HUES48 (cell line): Measurements from ENCODE around the gene GALNT9.

ENCODE experiments used
- H3K27ac ChIP-seq: one replicate; pipeline ENCODE4 v1.7.0; 2013; ENCODE audit warnings: low read depth, low read length, inconsistent platforms
- H3K27me3 ChIP-seq: 2 replicates; pipeline ENCODE4 v1.6.1; 2013; ENCODE audit warnings: mild to moderate bottlenecking, low read length; ENCODE audit not compliant: control insufficient read depth, insufficient read depth
- H3K36me3 ChIP-seq: 2 replicates; pipeline ENCODE4 v1.6.1; 2013; ENCODE audit warnings: low read length; ENCODE audit not compliant: control insufficient read depth, insufficient read depth
- H3K4me1 ChIP-seq: 2 replicates; pipeline ENCODE4 v1.6.1; 2013; ENCODE audit warnings: mild to moderate bottlenecking, low read length; ENCODE audit not compliant: control insufficient read depth, insufficient read depth
- H3K4me3 ChIP-seq: 2 replicates; pipeline ENCODE4 v1.5.1; 2013; ENCODE audit warnings: mild to moderate bottlenecking, low read depth, low read length
- H3K9ac ChIP-seq: 2 replicates; pipeline ENCODE4 v1.6.1; 2013; ENCODE audit warnings: mild to moderate bottlenecking, low read depth, low read length, moderate library complexity
- H3K9me3 ChIP-seq: 2 replicates; pipeline ENCODE4 v1.6.1; 2013; ENCODE audit warnings: low read length; ENCODE audit not compliant: control insufficient read depth, insufficient read depth

Gene GALNT9

DNA sequence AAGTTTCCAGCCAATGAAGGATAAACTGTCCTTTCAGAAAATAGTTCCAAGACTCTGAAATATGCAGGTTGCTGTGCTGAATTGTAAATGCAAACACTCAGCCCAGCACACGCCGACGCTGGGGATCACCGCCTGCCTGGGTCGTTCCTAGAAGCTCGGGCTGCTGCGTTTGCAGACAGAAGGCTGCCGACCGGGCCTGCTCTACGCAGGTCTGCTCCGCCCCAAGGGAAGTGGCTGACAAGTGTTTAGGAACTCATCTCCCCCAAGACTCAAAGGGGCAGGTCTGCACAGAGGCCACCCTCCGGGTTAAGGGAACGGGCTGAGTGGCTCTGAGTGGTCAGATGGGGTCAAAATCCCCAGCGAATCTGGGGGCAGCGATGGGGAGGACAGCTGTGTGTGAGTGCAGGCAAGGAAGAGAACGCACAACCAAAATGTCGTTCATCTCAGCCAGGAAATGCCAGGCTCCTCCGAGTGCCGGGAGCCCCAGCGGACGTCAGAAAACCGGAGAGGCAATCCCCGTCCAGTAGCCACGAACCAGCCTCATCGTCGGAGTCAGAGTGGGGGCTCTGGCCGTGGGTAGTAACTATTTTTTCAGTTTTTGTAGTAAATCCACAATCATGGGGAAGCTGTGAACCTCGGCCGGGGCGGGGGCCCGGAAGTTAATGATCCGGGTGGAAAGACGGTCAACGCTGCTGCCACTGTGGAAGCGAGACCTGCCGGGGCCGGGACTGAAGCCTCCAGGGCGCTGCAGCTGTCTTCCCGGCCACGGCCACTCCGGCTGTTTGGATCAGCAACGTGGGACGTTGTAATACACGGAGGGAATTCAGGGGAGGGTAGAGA, 6.0 kb downstream of the GALNT9 start:
- no peaks in the 10 kb centered on the region for H3K9me3 ChIP-seq
- H3K36me3 ChIP-seq, result no peaks in the 10 kb centered on the region
- H3K9ac ChIP-seq, result no peak overlapping the region
- 0 out of 2 replicates have a peak, but pooled peaks cover 5% of the 10 kb centered on the region for H3K4me1 ChIP-seq
- H3K4me3 ChIP-seq, result no peak overlapping the region
- no peak overlapping the region for H3K27ac ChIP-seq
- H3K27me3 ChIP-seq, result peaks cover 26% of the 10 kb centered on the region

DNA sequence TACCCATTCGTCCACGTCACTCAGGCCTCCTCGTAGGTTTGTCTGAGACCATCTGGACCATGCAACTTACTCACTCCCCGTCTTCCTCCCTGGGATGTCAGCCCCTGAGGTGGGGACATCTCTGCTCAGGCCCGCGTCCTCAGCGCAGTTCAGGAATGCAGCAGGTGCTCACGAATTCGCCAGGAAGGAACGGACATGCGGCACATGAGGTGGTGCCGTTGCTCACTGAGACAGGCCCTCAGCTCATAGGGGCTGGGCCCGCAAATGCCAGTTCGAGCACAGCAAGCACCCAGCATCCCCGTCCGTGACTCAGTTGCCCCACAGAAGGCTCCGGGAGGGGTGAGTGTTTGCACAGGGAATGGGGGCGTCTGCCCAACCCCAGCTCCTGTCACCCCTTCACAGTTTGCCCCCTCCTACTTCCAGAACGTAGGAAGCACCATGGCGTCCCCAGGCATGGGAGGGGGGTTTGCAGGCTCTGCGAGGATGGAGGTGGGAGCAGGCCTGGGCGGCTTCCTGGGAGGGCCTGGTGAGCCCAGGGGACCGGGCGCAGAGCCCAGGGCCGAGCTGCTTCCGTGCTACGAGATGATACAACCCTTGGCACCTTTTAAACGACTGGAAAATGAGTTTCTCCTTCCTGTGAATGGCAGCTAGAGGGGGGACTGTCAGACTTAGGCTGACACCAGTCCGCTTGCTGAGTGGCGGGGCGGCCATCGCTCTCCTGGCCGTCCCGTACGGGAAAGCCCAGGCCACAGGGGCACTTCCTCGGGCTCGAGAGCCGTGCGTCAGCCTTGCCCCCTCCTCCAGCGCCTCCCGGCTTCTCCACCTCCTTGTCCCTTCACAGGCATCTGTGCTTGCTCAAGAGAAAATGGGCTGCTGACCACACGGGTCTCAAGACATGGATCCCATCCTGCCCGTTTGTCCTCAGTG, 6.9 kb downstream of the GALNT9 start:
- H3K9me3 ChIP-seq, result no peaks in the 10 kb centered on the region
- no peak overlapping the region for H3K27ac ChIP-seq
- H3K27me3 ChIP-seq, result peaks cover 17% of the 10 kb centered on the region
- H3K4me1 ChIP-seq, result no peaks in the 10 kb centered on the region
- H3K36me3 ChIP-seq, result no peaks in the 10 kb centered on the region
- H3K9ac ChIP-seq, result no peak overlapping the region
- no peak overlapping the region for H3K4me3 ChIP-seq

DNA sequence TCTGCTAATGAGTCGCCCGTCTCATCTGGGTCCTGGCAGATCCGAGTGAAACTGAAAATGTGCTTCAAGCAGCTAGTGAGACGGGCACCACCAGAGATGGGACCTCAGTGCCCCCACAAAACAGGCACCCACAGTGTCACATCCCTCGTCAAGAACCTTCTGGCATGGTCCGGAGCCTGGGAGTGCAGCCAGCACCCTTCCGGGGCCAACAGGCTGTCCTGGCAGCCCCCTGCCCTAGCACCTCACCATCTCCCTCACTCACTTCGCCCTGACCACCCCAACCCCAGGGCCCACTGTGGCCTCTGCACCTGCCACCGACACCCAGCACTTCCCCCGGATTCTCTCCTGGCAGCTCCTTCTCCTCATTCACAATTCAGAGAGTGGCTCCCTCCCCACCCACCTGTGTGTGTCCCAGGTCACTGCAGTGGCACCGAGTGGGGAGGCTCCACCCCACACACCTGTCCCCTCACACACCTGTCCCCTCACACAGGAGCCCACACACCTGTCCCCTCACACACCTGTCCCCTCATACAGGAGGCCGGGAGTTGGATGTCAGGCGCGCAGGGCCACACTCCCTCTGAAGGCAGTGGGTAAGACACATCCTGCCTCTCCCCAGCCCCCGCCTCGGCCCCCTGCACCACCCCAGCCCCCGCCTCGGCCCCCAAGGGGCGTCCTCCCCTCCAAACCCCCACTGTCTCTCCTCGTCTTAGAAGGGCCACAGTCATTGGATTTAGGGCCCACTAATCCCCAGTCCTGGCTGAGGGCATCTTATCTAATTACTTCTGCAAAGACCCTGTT, 7.9 kb downstream of the GALNT9 start:
- Histone ChIP-seq H3K4me3 (no peak overlapping the region), H3K27ac (no peak overlapping the region), H3K4me1 (no peaks in the 10 kb centered on the region), H3K27me3 (peaks cover 8% of the 10 kb centered on the region), H3K9ac (no peak overlapping the region), H3K36me3 (no peaks in the 10 kb centered on the region), H3K9me3 (no peaks in the 10 kb centered on the region)

GRCh38 chr12:132320767-132321211, 8.6 kb downstream of the GALNT9 start:
- Histone ChIP-seq H3K9me3 (no peaks in the 10 kb centered on the region), H3K4me1 (no peaks in the 10 kb centered on the region), H3K36me3 (no peaks in the 10 kb centered on the region), H3K4me3 (no peak overlapping the region), H3K9ac (no peak overlapping the region), H3K27ac (no peak overlapping the region), H3K27me3 (0 out of 2 replicates have a peak, but pooled peaks cover 4% of the 10 kb centered on the region)

- H3K9me3 ChIP-seq, result no peaks in the 10 kb centered on the region
- no peak overlapping the region for H3K27ac ChIP-seq
- H3K36me3 ChIP-seq, result no peaks in the 10 kb centered on the region
- no peaks in the 10 kb centered on the region for H3K4me1 ChIP-seq
- H3K9ac ChIP-seq, result no peak overlapping the region
- H3K27me3 ChIP-seq, result no peaks in the 10 kb centered on the region
- H3K4me3 ChIP-seq, result no peak overlapping the region
Observed at GRCh38 chr12:132319991-132320570, 9.3 kb downstream of the GALNT9 start.

DNA sequence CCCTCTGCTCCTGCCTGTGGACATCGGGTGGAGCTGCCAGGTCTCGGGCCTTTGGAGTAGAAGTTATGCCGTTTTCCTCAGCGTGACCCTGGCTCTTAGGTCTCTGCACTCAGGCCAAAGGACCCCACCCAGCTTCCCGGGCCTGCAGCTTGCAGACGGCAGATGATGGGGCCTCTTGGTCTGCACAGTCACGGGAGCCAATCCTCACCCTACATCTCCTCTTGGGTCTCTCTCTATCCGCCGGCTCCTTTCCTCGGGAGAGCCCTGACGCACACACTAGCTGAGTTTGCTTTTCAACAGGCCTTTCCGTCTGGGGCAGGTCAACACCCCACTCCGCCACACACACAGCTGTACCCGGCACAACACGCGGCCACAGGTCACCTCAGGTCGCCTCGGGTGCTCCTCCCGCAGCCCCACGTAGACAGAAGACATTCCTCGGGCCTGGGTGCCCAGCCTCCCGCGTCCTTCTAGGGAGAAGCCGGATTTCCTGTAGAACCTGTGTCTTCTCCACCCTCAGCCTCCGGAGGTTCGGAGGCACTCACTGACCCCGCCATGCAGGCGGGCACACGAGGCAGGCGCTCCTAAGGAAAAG, 9.9 kb downstream of the GALNT9 start:
- no peaks in the 10 kb centered on the region for H3K36me3 ChIP-seq
- no peak overlapping the region for H3K4me3 ChIP-seq
- no peak overlapping the region for H3K27ac ChIP-seq
- H3K9me3 ChIP-seq, result no peaks in the 10 kb centered on the region
- no peaks in the 10 kb centered on the region for H3K27me3 ChIP-seq
- no peaks in the 10 kb centered on the region for H3K4me1 ChIP-seq
- H3K9ac ChIP-seq, result no peak overlapping the region

- Histone ChIP-seq H3K27me3 (no peaks in the 10 kb centered on the region), H3K9ac (no peak overlapping the region), H3K27ac (no peak overlapping the region)
Observed at GRCh38 chr12:132318618-132319033, 10.8 kb downstream of the GALNT9 start.

GRCh38 chr12:132318135-132318534, 11.3 kb downstream of the GALNT9 start:
- Histone ChIP-seq H3K36me3 (no peaks in the 10 kb centered on the region), H3K27me3 (no peaks in the 10 kb centered on the region), H3K27ac (no peak overlapping the region), H3K9ac (no peak overlapping the region), H3K9me3 (no peaks in the 10 kb centered on the region), H3K4me3 (no peak overlapping the region), H3K4me1 (no peaks in the 10 kb centered on the region)

More at GRCh38 chr12:132318618-132319033, 10.8 kb downstream of the GALNT9 start:
- Histone ChIP-seq H3K4me3 (no peak overlapping the region), H3K4me1 (no peaks in the 10 kb centered on the region), H3K36me3 (no peaks in the 10 kb centered on the region), H3K9me3 (no peaks in the 10 kb centered on the region)

DNA sequence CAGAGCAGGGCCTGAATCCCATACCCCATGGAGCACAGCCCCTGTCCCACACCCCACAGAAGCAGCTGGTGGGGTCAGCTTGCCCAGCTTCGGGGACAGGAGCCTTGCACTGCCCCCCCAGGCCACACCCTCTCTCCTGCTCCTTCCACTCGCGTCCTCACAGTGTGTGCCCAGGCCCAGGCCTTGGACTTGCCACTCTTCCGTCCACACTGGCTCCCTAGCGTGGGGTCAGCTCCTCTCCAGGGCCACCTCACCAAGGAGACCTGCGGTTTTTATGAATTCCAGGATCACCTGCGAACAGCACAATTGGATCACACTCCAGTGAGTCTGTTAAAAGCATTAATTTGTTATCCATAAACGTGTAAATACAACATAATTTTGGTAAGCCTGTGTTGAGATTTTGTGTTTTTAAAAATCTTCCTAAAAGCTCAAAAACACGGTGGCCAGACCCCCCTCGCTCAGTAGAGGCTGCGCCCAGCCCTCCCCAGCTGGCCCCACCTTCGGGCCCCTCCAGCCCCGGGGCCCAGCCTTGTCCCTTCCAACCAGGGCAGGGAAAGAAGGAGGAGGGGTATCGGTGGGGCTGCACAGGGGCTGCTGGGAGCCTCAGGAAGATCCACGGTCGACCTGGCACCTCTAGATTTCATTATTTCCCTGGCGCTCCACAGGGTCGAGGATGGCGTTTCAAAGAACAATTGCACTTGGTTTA, 12.0 kb downstream of the GALNT9 start:
- Histone ChIP-seq H3K27me3 (no peaks in the 10 kb centered on the region), H3K9ac (no peak overlapping the region), H3K4me1 (no peaks in the 10 kb centered on the region), H3K36me3 (no peaks in the 10 kb centered on the region), H3K4me3 (no peak overlapping the region), H3K27ac (no peak overlapping the region), H3K9me3 (no peaks in the 10 kb centered on the region)
